Iris pigment epithelial cell (primary cell): ENCODE measurements around the gene MSANTD1.

ENCODE experiments used
- DNase-seq: peaks from one replicate; pipeline ENCODE4 v3.0.0-alpha.2; 2011; ENCODE audit warnings: low read depth

Gene MSANTD1

GRCh38 chr4:3248178-3248480 is 830 bp upstream of the MSANTD1 start:
- DNase-seq = no peak

- no peak for DNase-seq
Measured at GRCh38 chr4:3249711-3250437, 915 bp downstream of the MSANTD1 start.

- no peak for DNase-seq
Measured at GRCh38 chr4:3250438-3250955, 1.5 kb downstream of the MSANTD1 start.

GRCh38 chr4:3250956-3251690 is 2.2 kb downstream of the MSANTD1 start:
- no peak for DNase-seq

- no peak for DNase-seq
Measured at GRCh38 chr4:3251691-3252479, 2.9 kb downstream of the MSANTD1 start.

GRCh38 chr4:3252480-3252828 is 3.5 kb downstream of the MSANTD1 start:
- no peak for DNase-seq

GRCh38 chr4:3252831-3253641 is 4.1 kb downstream of the MSANTD1 start:
- DNase-seq = no peak

- no peak for DNase-seq
Measured at GRCh38 chr4:3253808-3254207, 4.8 kb downstream of the MSANTD1 start.

- no peak for DNase-seq
Measured at GRCh38 chr4:3254302-3255131, 5.6 kb downstream of the MSANTD1 start.

GRCh38 chr4:3255611-3256186 is 6.7 kb downstream of the MSANTD1 start:
- no peak for DNase-seq

- DNase-seq = no peak
Measured at GRCh38 chr4:3256230-3257102, 7.5 kb downstream of the MSANTD1 start.

- no peak for DNase-seq
Measured at GRCh38 chr4:3257103-3257555, 8.2 kb downstream of the MSANTD1 start.

- DNase-seq = peak; percentile 55
Measured at GRCh38 chr4:3257556-3258482, 8.9 kb downstream of the MSANTD1 start.

GRCh38 chr4:3261411-3262207 is 12.7 kb downstream of the MSANTD1 start:
- no peak for DNase-seq

GRCh38 chr4:3262208-3263052 is 13.5 kb downstream of the MSANTD1 start:
- DNase-seq = no peak

GRCh38 chr4:3263053-3263875 is 14.3 kb downstream of the MSANTD1 start:
- DNase-seq = no peak
